ENCODE measurements around the gene FRMD4A.

FRMD4A gene

DNA sequence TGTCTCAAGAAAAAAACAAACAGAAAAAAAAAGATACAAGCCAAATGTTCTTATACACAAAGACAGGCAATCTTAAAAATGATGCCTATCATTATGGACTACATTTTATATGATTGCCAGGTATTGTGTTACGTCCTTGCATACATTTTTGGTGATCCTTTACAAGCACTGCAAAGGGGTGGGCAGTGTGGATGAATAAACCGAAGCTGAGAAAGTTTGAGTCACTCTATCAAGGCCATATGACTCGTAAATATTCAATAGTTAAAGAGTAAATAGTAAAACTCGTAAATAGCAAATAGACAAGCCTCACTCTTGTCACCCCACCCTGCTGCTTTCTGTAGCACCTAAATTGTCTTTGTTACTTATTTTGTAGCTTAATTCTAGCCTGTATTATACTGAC, 326.2 kb downstream of the FRMD4A start:
- no peak for DNase-seq

DNA sequence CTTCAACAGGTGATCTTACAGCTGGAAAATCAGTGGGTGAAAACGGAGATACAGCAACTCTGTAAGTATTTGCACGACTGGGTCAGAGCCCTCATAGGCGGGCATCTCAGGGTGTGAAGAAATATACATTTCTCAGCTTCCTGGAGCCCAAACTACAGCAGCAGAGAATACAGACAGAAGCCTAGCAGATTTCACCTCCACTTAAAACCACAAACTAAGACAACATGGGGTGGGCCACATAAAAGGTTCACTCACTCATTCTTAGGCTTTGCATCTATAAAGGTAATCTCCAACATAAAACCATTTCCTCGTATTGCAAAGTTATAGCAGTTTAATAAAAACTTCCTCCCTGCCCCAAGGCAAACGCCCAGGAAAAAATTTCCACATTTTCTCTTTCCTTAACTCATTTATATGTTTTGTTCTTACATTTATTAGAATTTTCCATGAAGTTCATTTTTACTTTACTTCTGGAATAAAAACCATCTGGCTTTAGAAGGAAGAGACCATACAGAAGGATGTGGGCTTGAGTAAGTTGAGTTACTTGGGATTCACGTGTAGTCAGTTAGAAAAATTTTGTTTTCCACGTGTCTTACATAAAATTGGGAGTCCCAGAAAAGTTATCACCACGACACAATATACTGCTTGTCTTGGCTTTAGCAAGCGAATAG, 327.1 kb downstream of the FRMD4A start:
- DNase-seq: no peak

DNA sequence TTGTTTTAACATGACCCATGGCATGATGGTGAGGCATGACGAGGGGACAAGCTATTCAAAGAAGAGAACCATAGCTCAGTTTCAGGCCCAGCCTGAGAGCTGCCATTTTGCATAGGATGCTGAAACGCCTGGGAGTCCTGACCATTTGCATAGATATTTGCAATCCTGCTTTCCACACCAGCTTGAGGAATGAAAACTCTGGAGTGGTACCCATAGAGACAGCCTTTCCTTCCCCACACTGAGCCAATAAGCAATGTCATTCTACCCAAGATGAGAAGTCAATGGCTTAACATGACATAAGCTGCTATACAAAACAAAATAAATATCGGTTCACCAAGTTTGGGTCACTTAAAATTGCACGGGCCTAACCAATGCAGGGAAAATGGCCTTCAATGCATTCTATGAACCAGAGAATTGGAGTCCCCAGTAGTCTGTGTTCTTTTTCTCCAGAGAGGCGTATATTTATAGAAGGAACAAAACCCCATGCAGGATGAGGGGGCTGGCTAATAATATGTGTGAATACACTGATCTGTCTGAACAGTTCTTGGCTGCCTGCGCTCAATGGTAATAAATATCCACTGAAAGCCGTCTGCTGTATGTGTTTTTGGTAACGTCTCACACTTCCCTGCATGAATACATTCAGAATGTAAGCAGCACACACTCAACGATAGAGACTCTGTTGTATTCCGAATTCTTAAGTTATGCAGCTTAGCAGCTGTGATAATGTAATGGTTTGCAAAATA, 329.3 kb downstream of the FRMD4A start:
- no peak for DNase-seq

DNA sequence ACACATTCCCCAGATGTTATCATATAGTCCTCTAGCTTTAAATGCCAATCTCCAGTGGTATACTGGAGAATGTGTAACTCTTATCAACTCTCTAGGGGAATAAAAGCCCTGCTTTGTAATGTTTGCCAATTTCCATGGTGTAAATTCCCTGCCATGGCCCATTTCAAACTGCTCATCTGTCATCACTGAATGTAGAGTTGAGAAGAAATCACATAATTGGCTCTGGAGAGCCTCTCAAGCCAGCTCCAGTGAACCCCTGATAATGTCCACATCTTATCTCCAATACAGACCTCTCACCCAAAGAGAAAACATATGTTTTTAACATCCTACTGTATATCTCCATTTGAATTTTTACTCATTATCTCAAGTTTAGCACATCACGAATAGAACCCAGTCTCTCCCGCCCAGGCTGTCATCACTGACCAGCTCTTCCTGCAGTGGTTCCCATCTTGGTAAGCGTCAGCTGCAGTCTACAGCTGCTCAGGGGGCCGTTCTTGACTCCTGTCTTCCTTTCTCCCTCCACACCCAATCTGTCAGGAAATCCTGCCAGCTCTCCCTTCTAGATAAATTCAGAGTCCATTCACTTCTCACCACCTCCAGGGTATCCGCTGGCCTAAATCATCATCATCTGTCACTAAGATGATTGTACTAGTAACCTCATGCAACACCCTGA, 332.4 kb downstream of the FRMD4A start:
- no peak for DNase-seq

DNA sequence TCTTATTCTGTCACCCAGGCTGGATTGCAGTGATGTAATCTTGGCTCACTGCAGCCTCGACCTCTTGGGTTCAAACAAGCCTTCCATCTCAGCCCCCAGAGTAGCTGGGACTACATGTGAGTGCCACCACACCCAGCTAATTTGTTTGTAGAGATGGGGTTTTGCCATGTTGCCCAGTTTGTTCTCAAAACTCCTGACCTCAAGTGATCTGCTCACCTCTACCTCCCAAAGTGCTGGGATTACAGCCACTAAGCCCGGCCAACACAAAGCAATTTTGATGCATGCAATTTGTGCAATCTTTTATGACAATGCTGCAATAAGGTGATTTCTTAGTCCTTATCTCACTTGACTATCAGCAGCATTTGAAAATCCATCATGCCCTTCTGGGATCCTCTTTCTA, 333.1 kb downstream of the FRMD4A start:
- DNase-seq: no peak

DNA sequence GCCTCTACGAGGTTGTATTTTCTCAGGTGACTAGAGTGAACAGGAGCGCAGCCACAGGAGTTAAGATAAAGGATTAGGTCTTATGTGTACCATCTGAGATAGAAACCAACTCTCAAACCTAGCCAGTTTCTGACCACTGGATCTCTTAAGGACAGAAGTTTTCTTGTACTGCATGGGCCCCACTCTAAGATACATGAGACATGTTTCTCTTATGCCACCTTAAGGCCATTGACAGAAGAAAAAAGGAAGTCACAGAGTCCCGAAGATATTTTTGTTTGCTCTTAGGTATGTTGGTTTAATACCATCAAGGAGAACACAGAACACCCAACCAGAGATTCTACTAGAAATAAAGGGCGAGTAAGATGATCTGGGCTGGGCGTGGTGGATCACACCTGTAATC, 335.8 kb downstream of the FRMD4A start:
- DNase-seq: no peak

DNA sequence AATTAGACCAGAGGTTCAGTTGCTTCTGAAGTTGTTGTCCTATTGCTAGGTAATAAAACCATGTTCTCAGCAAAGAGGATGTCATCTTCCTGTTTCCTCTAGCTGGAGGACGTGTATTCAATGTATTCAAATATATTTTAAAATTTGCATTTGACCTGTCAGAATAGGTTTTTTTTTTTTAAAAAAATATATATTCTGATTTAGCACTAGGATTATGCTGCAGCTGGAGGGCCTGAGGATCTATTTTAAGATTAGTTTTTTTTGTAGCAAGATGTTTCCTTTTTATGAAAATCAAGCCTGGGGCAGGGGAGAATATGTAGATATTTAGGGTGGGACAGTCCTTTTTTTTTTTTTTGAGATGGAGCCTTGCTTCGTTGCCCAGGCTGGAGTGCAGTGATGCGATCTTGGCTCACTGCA, 337.0 kb downstream of the FRMD4A start:
- DNase-seq: no peak

DNA sequence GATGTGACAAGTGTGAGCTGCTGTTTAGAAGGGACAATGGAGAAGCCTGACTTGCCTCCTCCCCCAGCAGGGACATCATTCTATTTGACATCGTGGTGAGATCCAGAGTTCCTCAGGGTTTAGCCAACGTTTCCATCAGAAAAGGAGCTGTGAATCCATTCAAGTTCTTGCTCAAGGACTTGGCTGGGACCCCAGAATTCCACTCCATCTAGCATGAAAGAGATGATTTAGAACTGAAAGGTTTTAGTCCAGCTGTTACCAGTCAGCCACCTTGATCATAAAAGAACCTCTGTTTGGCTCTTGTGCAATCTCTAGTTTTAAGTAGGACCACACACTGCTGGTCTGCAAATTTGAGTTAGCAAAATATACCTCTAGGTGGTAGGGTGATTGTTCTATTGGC, 337.6 kb downstream of the FRMD4A start:
- DNase-seq: no peak

DNA sequence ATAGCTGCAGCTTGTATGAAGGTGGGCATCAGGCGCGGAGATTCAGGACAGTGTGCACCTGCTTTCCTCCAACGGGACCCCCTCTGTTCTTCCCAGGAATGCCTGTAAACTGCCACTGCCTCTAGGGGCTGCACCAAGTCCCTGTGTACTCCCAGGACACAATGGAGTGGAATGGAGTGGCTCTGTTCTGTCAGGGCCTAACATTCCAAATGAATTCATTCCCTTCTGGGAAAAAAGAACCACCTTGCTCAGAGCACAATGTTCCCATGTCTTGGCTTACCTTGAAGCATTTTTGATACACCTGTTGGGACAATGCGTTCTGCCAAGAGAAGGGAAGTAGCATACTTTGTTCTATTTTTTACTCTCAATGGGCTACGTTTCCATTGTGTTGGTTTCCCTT, 339.4 kb downstream of the FRMD4A start:
- no peak for DNase-seq

DNA sequence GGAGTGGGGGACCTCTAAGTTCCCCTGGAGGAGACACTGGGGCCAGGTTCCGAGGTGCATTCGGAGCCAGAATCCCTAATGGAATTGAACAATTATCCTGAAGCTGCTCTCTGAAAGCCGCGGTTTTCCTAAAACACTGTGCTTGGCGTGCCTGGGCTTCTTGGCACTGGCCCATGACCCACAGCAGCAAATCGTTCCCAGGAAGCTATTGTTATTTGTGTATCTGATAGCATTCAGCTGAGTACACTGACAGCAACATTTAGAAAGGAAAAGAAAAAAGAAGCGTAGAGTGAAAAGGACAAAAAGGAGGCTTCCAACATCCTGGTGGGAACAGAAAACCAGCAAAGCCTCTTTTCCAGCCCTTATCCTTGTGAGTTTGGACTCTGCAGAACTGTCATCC, 339.8 kb downstream of the FRMD4A start:
- DNase-seq: no peak

DNA sequence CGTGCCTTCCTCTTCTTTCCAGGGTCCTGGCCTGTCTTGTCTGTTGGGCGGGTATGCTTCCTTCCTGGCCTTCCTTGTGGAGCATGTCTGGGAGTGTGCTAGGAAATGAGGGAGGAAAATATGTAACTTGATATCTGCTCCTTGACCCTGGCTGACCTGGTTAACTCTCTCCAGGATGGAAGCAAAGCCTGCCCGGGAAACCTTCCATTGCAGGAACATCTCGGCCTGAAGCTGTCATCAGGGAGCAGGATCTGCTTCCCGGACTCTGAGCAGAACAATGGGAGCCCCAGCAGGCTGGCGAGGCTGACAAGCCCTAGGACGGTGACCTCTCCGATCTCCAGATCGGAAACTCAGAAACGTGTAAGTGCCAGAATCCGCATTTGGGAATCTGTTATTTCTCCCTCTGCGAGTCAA, 340.3 kb downstream of the FRMD4A start:
- DNase-seq: no peak

DNA sequence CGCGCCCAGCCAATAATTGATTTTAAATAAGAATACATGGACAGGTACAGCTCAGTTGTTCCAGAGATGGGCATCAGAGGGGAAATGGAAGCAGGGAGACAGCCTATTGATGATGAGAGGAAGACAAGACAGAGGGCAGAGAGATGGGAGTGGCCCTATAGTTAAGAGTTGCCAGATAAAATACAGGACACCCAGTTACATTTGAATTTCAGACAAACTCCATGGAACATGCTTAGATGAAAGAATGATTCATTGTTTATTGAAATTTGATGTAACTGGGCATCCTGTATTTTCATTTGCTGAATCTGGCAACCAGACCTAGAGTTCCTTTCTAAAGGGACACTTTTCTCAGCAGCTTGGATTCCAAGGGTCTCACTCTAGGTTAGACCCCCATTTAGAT, 341.1 kb downstream of the FRMD4A start:
- no peak for DNase-seq

DNA sequence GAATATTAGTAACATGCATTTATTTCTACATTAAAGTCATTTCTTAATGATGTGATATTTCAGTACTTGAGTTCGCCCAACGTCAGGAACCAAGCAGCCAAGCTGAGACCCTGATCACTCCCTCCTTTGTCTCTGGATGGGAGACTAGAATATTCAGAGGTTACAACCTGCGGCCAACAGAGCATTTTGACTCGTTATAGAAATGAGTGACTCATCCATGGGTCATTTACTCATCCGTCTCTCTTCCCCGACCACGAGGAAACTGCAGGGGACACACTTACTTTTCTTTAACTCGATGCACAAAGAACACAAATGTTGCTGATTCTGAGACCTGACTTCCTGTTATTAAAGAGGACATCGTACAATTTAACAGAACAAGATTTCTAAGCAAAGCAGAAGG, 343.3 kb downstream of the FRMD4A start:
- DNase-seq: no peak

DNA sequence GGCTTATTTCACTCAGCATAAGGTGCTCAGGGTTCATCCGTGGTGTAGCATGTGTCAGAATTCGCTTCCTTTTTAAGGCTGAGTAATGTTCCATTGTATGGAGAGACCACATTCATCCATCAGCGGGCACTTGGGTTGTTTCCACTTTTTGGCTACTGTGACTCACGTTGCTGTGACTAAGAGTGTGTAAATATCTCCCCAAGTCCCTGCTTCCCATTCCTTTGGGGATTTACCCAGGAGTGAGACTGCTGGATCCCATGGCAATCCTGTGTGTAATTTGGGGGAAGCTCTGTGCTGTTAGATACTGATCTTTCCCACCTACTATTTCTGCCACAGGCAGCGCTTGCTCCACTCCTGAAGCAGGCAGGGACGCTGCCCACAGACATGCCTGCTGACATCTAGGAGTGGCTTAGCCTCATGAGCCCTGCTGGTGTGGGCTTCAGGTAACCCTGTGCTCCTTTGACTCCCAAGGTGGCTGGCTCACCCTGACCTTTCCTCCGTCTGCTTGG, 346.0 kb downstream of the FRMD4A start:
- DNase-seq: no peak

DNA sequence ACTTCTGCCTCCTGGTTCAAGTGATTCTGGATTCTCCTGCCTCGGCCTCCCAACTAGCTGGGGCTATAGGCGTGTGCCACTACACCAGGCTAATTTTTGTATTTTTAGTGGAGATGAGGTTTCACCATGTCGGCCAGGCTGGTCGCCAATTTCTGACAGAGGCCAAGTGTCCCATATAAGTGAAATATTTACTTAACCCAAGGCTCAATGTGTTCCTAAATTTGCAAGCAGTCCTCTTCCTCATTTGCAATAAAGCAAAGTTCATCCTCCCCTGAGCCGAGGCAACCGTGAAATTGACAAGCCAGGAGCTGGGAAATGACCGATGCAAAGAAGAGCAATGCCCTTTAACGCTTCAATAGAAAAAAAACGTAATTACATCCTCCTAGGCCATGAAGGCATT, 347.7 kb downstream of the FRMD4A start:
- no peak for DNase-seq

DNA sequence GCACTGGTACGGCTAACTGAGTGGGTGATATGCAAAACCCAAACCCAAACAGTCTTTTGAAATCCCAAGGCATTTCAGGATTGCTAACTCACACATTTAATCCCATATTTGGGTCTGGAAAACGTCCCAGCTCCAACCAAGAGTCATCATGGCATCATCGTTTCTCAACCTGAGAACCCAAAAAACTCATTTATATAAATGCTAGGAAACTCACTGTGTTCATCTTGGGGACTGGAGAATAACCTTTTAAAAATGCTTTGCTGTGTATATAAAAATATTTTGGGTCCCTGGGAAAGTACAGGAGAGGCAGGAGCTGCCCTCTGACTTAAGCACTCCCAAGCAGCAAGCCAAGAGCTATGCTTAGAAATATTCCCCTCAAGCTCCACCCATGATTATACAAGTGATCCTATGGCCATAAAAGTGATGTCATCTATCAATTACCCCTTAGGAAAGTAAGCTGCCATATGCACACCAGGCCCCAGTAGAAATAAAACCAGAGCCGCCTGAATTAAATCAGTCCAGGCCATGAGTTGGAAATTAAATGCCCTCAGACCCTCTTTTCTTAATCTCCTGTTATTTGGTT, 352.1 kb downstream of the FRMD4A start:
- DNase-seq: no peak

DNA sequence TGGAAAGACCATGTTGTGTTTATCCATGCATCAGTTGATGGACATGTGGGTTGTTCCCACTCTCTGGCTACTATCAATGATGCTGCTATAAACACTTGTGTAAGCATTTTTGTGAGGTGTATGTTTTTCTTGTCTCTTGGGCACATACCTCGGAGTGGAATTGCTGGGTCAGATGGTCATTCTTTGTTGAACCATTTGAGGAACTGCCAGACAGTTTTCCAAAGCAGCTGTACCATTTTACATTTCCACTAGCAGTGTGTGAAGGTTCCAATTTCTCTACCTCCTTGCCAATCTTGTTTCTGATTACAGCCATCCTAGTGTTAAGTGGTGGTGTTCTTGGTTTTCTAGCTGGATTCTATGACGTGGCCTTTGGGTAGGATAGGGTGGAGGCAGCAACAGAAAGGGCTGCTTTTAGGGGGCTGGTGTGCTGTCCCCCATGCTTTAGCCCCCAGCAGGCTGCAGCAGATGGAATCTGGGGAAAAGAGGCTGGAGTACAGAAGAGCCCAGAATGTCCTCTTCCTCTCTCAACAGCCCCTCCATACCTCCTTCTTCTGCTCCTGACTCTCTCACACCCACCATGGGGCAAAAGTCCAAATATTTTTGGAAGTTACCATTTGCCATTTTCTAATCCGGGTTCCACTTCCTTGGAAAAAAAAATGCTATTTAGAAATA, 352.7 kb downstream of the FRMD4A start:
- no peak for DNase-seq

DNA sequence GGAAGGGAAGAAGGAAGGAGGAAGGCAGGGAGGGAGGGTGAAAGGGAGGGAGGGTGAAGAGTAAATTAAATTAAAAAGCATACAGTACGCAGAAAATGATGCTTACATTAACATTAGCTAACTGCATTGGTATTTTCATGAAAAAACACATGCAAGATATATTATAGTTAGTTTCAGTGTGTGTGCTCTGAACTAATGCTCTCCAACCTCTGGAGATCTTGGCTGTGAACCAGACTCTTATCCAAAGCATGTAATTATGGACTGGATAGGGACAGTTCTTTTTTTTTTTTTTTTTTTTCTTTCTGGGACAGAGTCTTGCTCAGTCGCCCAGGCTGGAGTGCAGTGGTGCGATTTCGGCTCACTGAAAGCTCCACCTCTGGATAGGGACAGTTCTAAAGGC, 357.0 kb downstream of the FRMD4A start:
- no peak for DNase-seq

DNA sequence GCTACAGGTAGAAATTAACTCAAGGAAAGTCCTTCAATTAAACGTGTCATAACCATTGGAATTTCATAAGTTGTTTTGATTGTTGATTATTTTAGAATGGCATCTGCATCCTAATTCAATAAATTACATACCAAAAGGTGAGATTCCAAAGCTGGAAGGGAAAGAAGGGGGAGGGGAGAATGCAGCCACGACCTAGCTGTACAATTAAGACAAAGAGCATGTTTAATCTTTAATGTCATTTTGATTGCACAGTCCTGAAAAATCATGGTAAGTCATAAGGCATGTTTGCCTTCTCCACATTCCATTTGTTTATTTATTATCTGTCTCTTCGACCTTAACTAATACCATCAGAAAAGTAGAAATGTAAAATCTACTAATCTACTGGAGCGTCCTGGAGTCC, 358.1 kb downstream of the FRMD4A start:
- no peak for DNase-seq

DNA sequence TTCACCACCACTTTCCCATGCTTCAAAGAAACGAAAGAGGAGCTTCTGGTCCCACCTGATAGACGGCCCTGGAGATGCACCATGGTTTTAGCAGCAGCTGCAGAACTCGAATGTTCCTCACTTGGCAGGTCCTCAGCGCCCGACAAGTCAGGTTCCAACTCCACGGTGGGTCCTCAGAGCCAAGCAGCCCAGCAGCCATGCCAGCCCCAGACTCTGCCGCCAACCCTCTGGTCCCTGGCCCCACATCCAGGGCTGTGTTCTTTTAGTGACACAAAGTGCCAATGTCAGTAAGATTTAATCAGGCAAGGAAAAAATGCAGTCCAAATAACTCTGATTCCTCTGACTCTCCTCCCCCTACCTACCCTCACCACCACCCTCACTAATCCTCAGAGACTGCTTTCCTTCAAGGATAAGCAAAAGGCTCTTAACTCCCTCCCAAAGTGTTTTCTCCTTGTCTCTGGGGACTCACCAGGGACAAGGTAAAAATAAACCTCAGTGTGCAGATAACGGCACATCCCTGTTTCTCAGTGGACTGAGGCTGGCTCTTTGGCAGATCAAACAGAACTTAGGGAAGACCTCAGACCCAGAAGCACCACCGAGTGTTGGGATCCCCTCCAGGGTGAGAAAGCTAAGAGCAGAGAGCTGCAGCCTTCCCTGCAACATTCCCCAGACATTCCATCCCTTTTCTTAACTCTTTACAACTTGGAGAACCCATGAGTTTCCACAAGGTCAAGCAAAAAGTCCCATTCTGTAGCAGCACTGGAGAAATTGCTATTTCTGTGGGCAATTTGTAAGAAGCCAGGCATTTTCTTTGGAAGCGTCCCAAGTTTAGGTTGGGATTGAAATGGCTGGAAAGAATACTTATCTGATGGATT, 358.9 kb downstream of the FRMD4A start:
- DNase-seq: no peak

DNA sequence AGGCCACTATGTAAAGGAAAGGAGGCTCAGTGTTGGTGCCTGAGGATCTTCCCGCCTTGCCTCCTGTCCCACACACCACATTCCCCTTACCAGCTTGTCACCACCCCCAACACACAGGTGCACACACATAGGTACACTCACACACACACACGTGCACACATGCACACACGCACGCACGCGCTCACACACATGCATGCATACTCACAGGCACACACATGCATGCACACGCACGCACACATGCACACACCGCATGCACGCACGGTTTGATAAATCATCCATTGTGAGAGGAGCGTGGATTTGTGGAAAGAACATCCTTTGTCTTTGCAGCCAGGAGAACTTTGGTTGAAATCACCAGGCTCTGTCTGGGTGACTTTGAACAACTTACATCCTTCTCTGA, 359.8 kb downstream of the FRMD4A start:
- DNase-seq: no peak

Measured in NCI-H2029 treated with DMSO at 0.1 percent for 48 hours (cell line).